ENCODE data around the gene IL17RA. TPM values are rescaled to one million over a fixed set of nuclear protein-coding genes. Genes with fewer than 3 reads are reported as not detected.

Gene IL17RA
- total RNA-seq, 1 donor from 2014 or later: 16.9 TPM

GRCh38 chr22:17113600-17113999 is 28.8 kb downstream of the IL17RA start:
- DNase-seq: no peak
- peaks cover 11% of the 10 kb centered on the region for H3K27me3 Mint-ChIP-seq (ENCODE audit: unreplicated experiment)
- no peak overlapping the region for H3K27ac Mint-ChIP-seq (ENCODE audit: unreplicated experiment)
- peaks cover 9% of the 10 kb centered on the region for H3K9me3 Mint-ChIP-seq (ENCODE audit: unreplicated experiment)
- H3K36me3 Mint-ChIP-seq (ENCODE audit: unreplicated experiment): no peaks in the 10 kb centered on the region
- peaks cover 23% of the 10 kb centered on the region for H3K4me1 Mint-ChIP-seq (ENCODE audit: low read depth, unreplicated experiment)
- TF ChIP-seq CTCF (IDR thresholded peaks at IDR 0.05; ENCODE audit: partially characterized antibody, unreplicated experiment): no peak
- no peak overlapping the region for H3K4me3 Mint-ChIP-seq (ENCODE audit: unreplicated experiment)

- Mint-ChIP-seq H3K27me3 (ENCODE audit: unreplicated experiment) (peaks cover 15% of the 10 kb centered on the region), H3K4me3 (ENCODE audit: unreplicated experiment) (no peak overlapping the region), H3K9me3 (ENCODE audit: unreplicated experiment) (peaks cover 13% of the 10 kb centered on the region), H3K27ac (ENCODE audit: unreplicated experiment) (no peak overlapping the region), H3K36me3 (ENCODE audit: unreplicated experiment) (no peaks in the 10 kb centered on the region), H3K4me1 (ENCODE audit: low read depth, unreplicated experiment) (peaks cover 24% of the 10 kb centered on the region)
- TF ChIP-seq CTCF (IDR thresholded peaks at IDR 0.05; ENCODE audit: partially characterized antibody, unreplicated experiment): no peak
- no peak for DNase-seq
Observed at GRCh38 chr22:17114173-17114897, 29.5 kb downstream of the IL17RA start.

- peaks cover 23% of the 10 kb centered on the region for H3K4me1 Mint-ChIP-seq (ENCODE audit: low read depth, unreplicated experiment)
- H3K36me3 Mint-ChIP-seq (ENCODE audit: unreplicated experiment): no peaks in the 10 kb centered on the region
- H3K27me3 Mint-ChIP-seq (ENCODE audit: unreplicated experiment): peaks cover 15% of the 10 kb centered on the region
- DNase-seq: no peak
- H3K27ac Mint-ChIP-seq (ENCODE audit: unreplicated experiment): no peak overlapping the region
- no peak overlapping the region for H3K4me3 Mint-ChIP-seq (ENCODE audit: unreplicated experiment)
- TF ChIP-seq CTCF (IDR thresholded peaks at IDR 0.05; ENCODE audit: partially characterized antibody, unreplicated experiment): no peak
- H3K9me3 Mint-ChIP-seq (ENCODE audit: unreplicated experiment): peaks cover 13% of the 10 kb centered on the region
Observed at GRCh38 chr22:17114898-17115235, 30.1 kb downstream of the IL17RA start.

GRCh38 chr22:17115236-17115635 is 30.4 kb downstream of the IL17RA start:
- H3K4me1 Mint-ChIP-seq (ENCODE audit: low read depth, unreplicated experiment): peaks cover 23% of the 10 kb centered on the region
- no peak overlapping the region for H3K27ac Mint-ChIP-seq (ENCODE audit: unreplicated experiment)
- H3K36me3 Mint-ChIP-seq (ENCODE audit: unreplicated experiment): no peaks in the 10 kb centered on the region
- TF ChIP-seq CTCF (IDR thresholded peaks at IDR 0.05; ENCODE audit: partially characterized antibody, unreplicated experiment): no peak
- peaks cover 13% of the 10 kb centered on the region for H3K9me3 Mint-ChIP-seq (ENCODE audit: unreplicated experiment)
- H3K27me3 Mint-ChIP-seq (ENCODE audit: unreplicated experiment): peaks cover 15% of the 10 kb centered on the region
- H3K4me3 Mint-ChIP-seq (ENCODE audit: unreplicated experiment): no peak overlapping the region
- DNase-seq: no peak

GRCh38 chr22:17115945-17116565 is 31.3 kb downstream of the IL17RA start:
- peaks cover 13% of the 10 kb centered on the region for H3K27me3 Mint-ChIP-seq (ENCODE audit: unreplicated experiment)
- peaks cover 23% of the 10 kb centered on the region for H3K4me1 Mint-ChIP-seq (ENCODE audit: low read depth, unreplicated experiment)
- no peak for DNase-seq

More at GRCh38 chr22:17115945-17116565, 31.3 kb downstream of the IL17RA start:
- Mint-ChIP-seq H3K9me3 (ENCODE audit: unreplicated experiment) (peaks cover 13% of the 10 kb centered on the region), H3K4me3 (ENCODE audit: unreplicated experiment) (no peak overlapping the region), H3K36me3 (ENCODE audit: unreplicated experiment) (no peaks in the 10 kb centered on the region), H3K27ac (ENCODE audit: unreplicated experiment) (no peak overlapping the region)
- no peak for TF ChIP-seq CTCF (IDR thresholded peaks at IDR 0.05; ENCODE audit: partially characterized antibody, unreplicated experiment)

Measured in glutamatergic neuron (in vitro differentiated cells).